HepG2 (cell line): Measurements from ENCODE around the gene NABP1. TPM values are rescaled to one million over a fixed set of nuclear protein-coding genes. Genes with fewer than 3 reads are reported as not detected.

ENCODE experiments used
- ATAC-seq: fragments of 200-7000 bp; cut with Tn5 transposase; 3 replicates; pipeline ENCODE4 v1.9.1; 2020; ENCODE audit warnings: mild to moderate bottlenecking, moderate library complexity
- BruUV-seq: library from RNA; stranded (reverse); fragments of 400-500 nt; replicated peaks from 2 replicates; lab custom pipeline; 2021; lab: Mats Ljungman, UMichigan
- CTCF ChIA-PET: fragments of 300-600 bp; formaldehyde crosslinking; extraction: SDS; loops from one replicate; lab custom pipeline; 2021; ENCODE audit warnings: low total read pairs, inconsistent platforms, low intra/inter-chr PET ratio; lab: Yijun Ruan, JAX
- POLR2A ChIA-PET: fragments of 350-600 bp; sonication (Branson Sonifier 250); formaldehyde crosslinking; loops from one replicate; lab custom pipeline; 2020; ENCODE audit warnings: antibody characterized with exemption, inconsistent platforms; lab: Yijun Ruan, JAX
- DNase-seq: peaks from one replicate; pipeline ENCODE4 v3.0.0-alpha.2; 2015; ENCODE audit warnings: low spot score
- FAIRE-seq: peaks from 3 replicates; lab custom pipeline; 2011; peaks lifted over from hg19 to GRCh38; lab: Jason Lieb, UNC
- H2AFZ ChIP-seq: one replicate; pipeline ENCODE4 v1.6.1; 2011; ENCODE audit warnings: low read length, inconsistent platforms
- H3K27ac ChIP-seq: fragments of 300-600 bp; 3 replicates; pipeline ENCODE4 v1.8.0; 2011; ENCODE audit warnings: mixed run types, mild to moderate bottlenecking, mixed read lengths, low read length, inconsistent platforms; ENCODE audit not compliant: insufficient read depth; ENCODE audit errors: extremely low read length
- H3K27me3 ChIP-seq, 2 experiments: fragments of 200-600 bp in 1 of 2; 2 replicates in 1 of 2; 3 replicates in 1 of 2; pipeline versions ENCODE4 v1.6.0 to v1.8.0; 2011; ENCODE audit warnings: low read length in 2 of 2, mild to moderate bottlenecking in 2 of 2, moderate library complexity in 2 of 2, inconsistent platforms in 1 of 2; ENCODE audit not compliant: insufficient read depth in 2 of 2, control insufficient read depth in 1 of 2
- H3K36me3 ChIP-seq, 2 experiments: fragments of 200-600 bp in 1 of 2; replicated peaks in 1 of 2; 2 replicates in 1 of 2; 3 replicates in 1 of 2; pipeline versions ENCODE4 v1.5.1 to v1.8.0; 2011; ENCODE audit warnings: low read length in 2 of 2, inconsistent platforms in 1 of 2; ENCODE audit not compliant: insufficient read depth in 2 of 2, control insufficient read depth in 1 of 2
- H3K4me1 ChIP-seq: 2 replicates; pipeline ENCODE4 v1.5.1; 2012; ENCODE audit warnings: low read length, inconsistent platforms; ENCODE audit not compliant: insufficient read depth
- H3K4me2 ChIP-seq: 2 replicates; pipeline ENCODE4 v1.6.0; 2011; ENCODE audit warnings: low read depth, low read length, inconsistent platforms
- H3K4me3 ChIP-seq, 3 experiments: fragments of 200-600 bp in 1 of 3; sonication (generic), shearing (Covaris generic) in 1 of 3; replicated peaks in 1 of 3; 2 replicates each; pipeline ENCODE4 v1.5.1; 2011 to 2016; ENCODE audit warnings: low read length in 3 of 3, inconsistent platforms in 2 of 3, low read depth in 2 of 3, mild to moderate bottlenecking in 2 of 3, control low read depth in 1 of 3, mixed read lengths in 1 of 3; ENCODE audit not compliant: insufficient read depth in 1 of 3
- H3K79me2 ChIP-seq: one replicate; pipeline ENCODE4 v1.6.1; 2011; ENCODE audit warnings: low read length, inconsistent platforms; ENCODE audit not compliant: insufficient read depth
- H3K9ac ChIP-seq: 2 replicates; pipeline ENCODE4 v1.6.0; 2011; ENCODE audit warnings: mild to moderate bottlenecking, low read depth, low read length, inconsistent platforms; ENCODE audit not compliant: insufficient read depth
- H3K9me3 ChIP-seq: 2 replicates; pipeline ENCODE4 v1.5.1; 2012; ENCODE audit warnings: mild to moderate bottlenecking, low read length
- H4K20me1 ChIP-seq: 2 replicates; pipeline ENCODE4 v1.6.0; 2011; ENCODE audit warnings: inconsistent platforms, mild to moderate bottlenecking, low read length, moderate library complexity; ENCODE audit not compliant: insufficient read depth
- ATF7-NPFF ChIP-seq: sonication (generic); formaldehyde crosslinking; IDR thresholded peaks from 2 replicates; pipeline ENCODE4 v1.8.1; 2023; ENCODE audit warnings: mild to moderate bottlenecking, low read depth, missing genetic modification reagents, moderate library complexity
- EP300 ChIP-seq, 3 experiments: sonication (generic) in 1 of 3; formaldehyde crosslinking in 1 of 3; IDR thresholded peaks; 2 replicates each; pipeline versions ENCODE4 v1.5.1 to v1.6.1; 2011 to 2020; ENCODE audit warnings: low read depth in 2 of 3, low read length in 2 of 3, borderline replicate concordance in 1 of 3, improper control_type of control experiment in 1 of 3, mild to moderate bottlenecking in 1 of 3, missing genetic modification reagents in 1 of 3, moderate library complexity in 1 of 3
- ERF ChIP-seq: IDR thresholded peaks from 2 replicates; pipeline ENCODE4 v1.6.1; 2018; ENCODE audit warnings: missing biosample characterization, missing genetic modification reagents
- MAFK ChIP-seq, 2 experiments: IDR thresholded peaks in 1 of 2; conservative IDR thresholded peaks in 1 of 2; 2 replicates each; pipeline ENCODE4 v1.6.1; 2011; ENCODE audit warnings: improper control_type of control experiment in 2 of 2, low read length in 2 of 2
- MED1 ChIP-seq: sonication (generic); formaldehyde crosslinking; IDR thresholded peaks from 2 replicates; pipeline ENCODE4 v1.4.0; 2020; ENCODE audit warnings: missing genetic modification reagents
- MEIS1 ChIP-seq: sonication (generic); formaldehyde crosslinking; IDR thresholded peaks from 2 replicates; pipeline ENCODE4 v1.9.0; 2021; ENCODE audit warnings: mild to moderate bottlenecking, missing genetic modification reagents, moderate library complexity, borderline replicate concordance
- MYC ChIP-seq: sonication (generic); formaldehyde crosslinking; IDR thresholded peaks from 2 replicates; pipeline ENCODE4 v1.9.0; 2021; ENCODE audit warnings: missing genetic modification reagents, borderline replicate concordance
- REPIN1 ChIP-seq: sonication (generic); formaldehyde crosslinking; IDR thresholded peaks from 2 replicates; pipeline ENCODE4 v1.8.0; 2022; ENCODE audit warnings: missing genetic modification reagents, low read depth, mild to moderate bottlenecking, borderline replicate concordance
- SP1 ChIP-seq, 2 experiments: fragments of 450-650 bp in 1 of 2; sonication (generic) in 1 of 2; formaldehyde crosslinking in 1 of 2; IDR thresholded peaks; 2 replicates each; pipeline versions ENCODE4 v1.4.0 to v1.6.1; 2016 to 2020; ENCODE audit warnings: missing genetic modification reagents in 1 of 2
- ZMYM4 ChIP-seq: sonication (generic); formaldehyde crosslinking; IDR thresholded peaks from 2 replicates; pipeline ENCODE4 v1.8.1; 2023; ENCODE audit warnings: mild to moderate bottlenecking, missing genetic modification reagents
- ZNF292 ChIP-seq: sonication (generic); formaldehyde crosslinking; IDR thresholded peaks from 2 replicates; pipeline ENCODE4 v1.8.1; 2022; ENCODE audit warnings: mild to moderate bottlenecking, low read depth, missing genetic modification reagents, borderline replicate concordance
- ZNF335 ChIP-seq: sonication (generic); formaldehyde crosslinking; IDR thresholded peaks from 2 replicates; pipeline ENCODE4 v1.4.0; 2020; ENCODE audit warnings: missing genetic modification reagents
- ZNF614 ChIP-seq: IDR thresholded peaks from 2 replicates; pipeline ENCODE4 v1.6.1; 2018; ENCODE audit warnings: missing biosample characterization, missing genetic modification reagents, inconsistent platforms, borderline replicate concordance
- ZNF678 ChIP-seq: sonication (generic); formaldehyde crosslinking; IDR thresholded peaks from 2 replicates; pipeline ENCODE4 v1.4.0; 2020; ENCODE audit warnings: mild to moderate bottlenecking, missing genetic modification reagents
- WGBS: methylation state at CpG from one replicate; pipeline ENCODE4 v1.1.6; 2017; ENCODE audit warnings: low lambda C conversion rate; 5-methylcytosine and 5-hydroxymethylcytosine counted together
- in situ Hi-C: cut with HindIII; loops from 2 replicates; pipeline ENCODE4 v1.10.0; 2017; ENCODE audit warnings: low pct_unique_long_range_greater_than_20kb; ENCODE audit not compliant: extremely low pct_ligation_motif_present
- intact Hi-C: fragments of 100-400 bp; cut with micrococcal nuclease; formaldehyde crosslinking; loops from one replicate; pipeline ENCODE4 v1.10.0; 2022; ENCODE audit not compliant: unreplicated experiment
- polyA plus RNA-seq, 8 experiments: library from polyadenylated mRNA; depleted of rRNA in 3 of 8; stranded (reverse) in 7 of 8; unstranded in 1 of 8; fragments of >200 nt; fragmentation: Illumina TruSeq in 4 of 8; extraction: Trizol in 4 of 8; gene quantifications; 2 replicates each; pipeline versions ENCODE4 v1.2.1 to v1.2.3, GENCODE V29; 2011 to 2016; ENCODE audit warnings: low read depth in 4 of 8, missing spikeins in 1 of 8, mixed read lengths in 1 of 8; ENCODE audit not compliant: insufficient read depth in 1 of 8
- total RNA-seq, 5 experiments: library from RNA; depleted of rRNA; stranded (reverse); fragments of >200 nt; fragmentation: Illumina TruSeq; extraction: Trizol; gene quantifications; 2 replicates each; pipeline ENCODE4 v1.2.3, GENCODE V29; 2016; ENCODE audit warnings: low read depth in 1 of 5
- TF ChIP-seq, protein P1 (sequence below): sonication (generic); formaldehyde crosslinking; IDR thresholded peaks from 2 replicates; pipeline ENCODE4 v1.5.0; 2020; ENCODE audit warnings: mild to moderate bottlenecking, missing genetic modification reagents
- TF ChIP-seq, protein P2 (sequence below): sonication (generic); formaldehyde crosslinking; IDR thresholded peaks from 2 replicates; pipeline ENCODE4 v1.9.0; 2021; ENCODE audit warnings: missing genetic modification reagents, mild to moderate bottlenecking, borderline replicate concordance
- TF ChIP-seq, protein P3 (sequence below): sonication (generic); formaldehyde crosslinking; IDR thresholded peaks from 2 replicates; pipeline ENCODE4 v1.5.1; 2020; ENCODE audit warnings: missing genetic modification reagents, mild to moderate bottlenecking, borderline replicate concordance
- TF ChIP-seq, protein P4 (sequence below): sonication (generic); formaldehyde crosslinking; IDR thresholded peaks from 2 replicates; pipeline ENCODE4 v1.9.0; 2021; ENCODE audit warnings: missing genetic modification reagents, borderline replicate concordance

NABP1 gene
- total and polyA plus RNA-seq, 2 of the 13 experiments (the other 11 are each of a cell fraction or from before 2014, with no cell fraction given) = 14.9 to 19.8 TPM

DNA sequence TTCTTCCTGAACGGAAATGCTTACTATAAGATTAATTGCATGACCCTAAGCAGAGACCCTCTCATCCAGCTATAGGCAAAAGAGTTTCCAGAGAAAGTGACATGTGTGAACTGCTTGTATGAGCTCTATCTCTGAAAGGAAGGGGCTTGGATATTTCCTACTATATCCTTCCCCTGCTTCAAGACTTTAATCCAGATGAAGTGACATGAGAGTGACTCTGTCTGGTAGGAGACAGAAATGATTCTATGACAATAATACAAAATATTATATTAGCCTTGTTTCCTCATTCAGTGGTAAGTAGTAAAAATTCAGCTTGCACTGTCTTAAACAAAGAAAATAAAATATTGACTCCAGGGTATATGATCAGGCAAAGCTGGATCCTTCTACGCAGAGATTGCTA, 37.5 kb downstream of the NABP1 start:
- CTCF ChIA-PET = no interaction called here
- TF ChIP-seq, protein P1, sequence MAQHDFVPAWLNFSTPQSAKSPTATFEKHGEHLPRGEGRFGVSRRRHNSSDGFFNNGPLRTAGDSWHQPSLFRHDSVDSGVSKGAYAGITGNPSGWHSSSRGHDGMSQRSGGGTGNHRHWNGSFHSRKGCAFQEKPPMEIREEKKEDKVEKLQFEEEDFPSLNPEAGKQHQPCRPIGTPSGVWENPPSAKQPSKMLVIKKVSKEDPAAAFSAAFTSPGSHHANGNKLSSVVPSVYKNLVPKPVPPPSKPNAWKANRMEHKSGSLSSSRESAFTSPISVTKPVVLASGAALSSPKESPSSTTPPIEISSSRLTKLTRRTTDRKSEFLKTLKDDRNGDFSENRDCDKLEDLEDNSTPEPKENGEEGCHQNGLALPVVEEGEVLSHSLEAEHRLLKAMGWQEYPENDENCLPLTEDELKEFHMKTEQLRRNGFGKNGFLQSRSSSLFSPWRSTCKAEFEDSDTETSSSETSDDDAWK (CRISPR knock-in tag) = no peak
- TF ChIP-seq REPIN1 (CRISPR knock-in tag) = no peak
- no peak for TF ChIP-seq ZNF292 (CRISPR knock-in tag)
- TF ChIP-seq MEIS1 = no peak
- TF ChIP-seq ZNF614 (CRISPR knock-in tag) = no peak
- TF ChIP-seq SP1 (IDR thresholded peaks at IDR 0.05) = no peak
- no peak for TF ChIP-seq SP1 (CRISPR knock-in tag; IDR thresholded peaks at IDR 0.05)
- no peak for TF ChIP-seq ZNF678 (CRISPR knock-in tag)
- no peak for TF ChIP-seq MYC (CRISPR knock-in tag)
- TF ChIP-seq, protein P2, sequence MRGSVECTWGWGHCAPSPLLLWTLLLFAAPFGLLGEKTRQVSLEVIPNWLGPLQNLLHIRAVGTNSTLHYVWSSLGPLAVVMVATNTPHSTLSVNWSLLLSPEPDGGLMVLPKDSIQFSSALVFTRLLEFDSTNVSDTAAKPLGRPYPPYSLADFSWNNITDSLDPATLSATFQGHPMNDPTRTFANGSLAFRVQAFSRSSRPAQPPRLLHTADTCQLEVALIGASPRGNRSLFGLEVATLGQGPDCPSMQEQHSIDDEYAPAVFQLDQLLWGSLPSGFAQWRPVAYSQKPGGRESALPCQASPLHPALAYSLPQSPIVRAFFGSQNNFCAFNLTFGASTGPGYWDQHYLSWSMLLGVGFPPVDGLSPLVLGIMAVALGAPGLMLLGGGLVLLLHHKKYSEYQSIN = no peak
- TF ChIP-seq, protein P3, sequence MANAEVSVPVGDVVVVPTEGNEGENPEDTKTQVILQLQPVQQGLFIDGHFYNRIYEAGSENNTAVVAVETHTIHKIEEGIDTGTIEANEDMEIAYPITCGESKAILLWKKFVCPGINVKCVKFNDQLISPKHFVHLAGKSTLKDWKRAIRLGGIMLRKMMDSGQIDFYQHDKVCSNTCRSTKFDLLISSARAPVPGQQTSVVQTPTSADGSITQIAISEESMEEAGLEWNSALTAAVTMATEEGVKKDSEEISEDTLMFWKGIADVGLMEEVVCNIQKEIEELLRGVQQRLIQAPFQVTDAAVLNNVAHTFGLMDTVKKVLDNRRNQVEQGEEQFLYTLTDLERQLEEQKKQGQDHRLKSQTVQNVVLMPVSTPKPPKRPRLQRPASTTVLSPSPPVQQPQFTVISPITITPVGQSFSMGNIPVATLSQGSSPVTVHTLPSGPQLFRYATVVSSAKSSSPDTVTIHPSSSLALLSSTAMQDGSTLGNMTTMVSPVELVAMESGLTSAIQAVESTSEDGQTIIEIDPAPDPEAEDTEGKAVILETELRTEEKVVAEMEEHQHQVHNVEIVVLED = no peak
- no peak for TF ChIP-seq ZNF335 (CRISPR knock-in tag)
- TF ChIP-seq ATF7-NPFF (CRISPR knock-in tag) = no peak
- TF ChIP-seq EP300 (IDR thresholded peaks at IDR 0.05; ENCODE audit: low read depth in 2 of 2, low read length in 2 of 2) = no peak
- no peak for TF ChIP-seq EP300 (CRISPR knock-in tag; IDR thresholded peaks at IDR 0.05; ENCODE audit: borderline replicate concordance)
- TF ChIP-seq MED1 (CRISPR knock-in tag) = no peak
- TF ChIP-seq ERF (CRISPR knock-in tag) = no peak
- TF ChIP-seq, protein P4, sequence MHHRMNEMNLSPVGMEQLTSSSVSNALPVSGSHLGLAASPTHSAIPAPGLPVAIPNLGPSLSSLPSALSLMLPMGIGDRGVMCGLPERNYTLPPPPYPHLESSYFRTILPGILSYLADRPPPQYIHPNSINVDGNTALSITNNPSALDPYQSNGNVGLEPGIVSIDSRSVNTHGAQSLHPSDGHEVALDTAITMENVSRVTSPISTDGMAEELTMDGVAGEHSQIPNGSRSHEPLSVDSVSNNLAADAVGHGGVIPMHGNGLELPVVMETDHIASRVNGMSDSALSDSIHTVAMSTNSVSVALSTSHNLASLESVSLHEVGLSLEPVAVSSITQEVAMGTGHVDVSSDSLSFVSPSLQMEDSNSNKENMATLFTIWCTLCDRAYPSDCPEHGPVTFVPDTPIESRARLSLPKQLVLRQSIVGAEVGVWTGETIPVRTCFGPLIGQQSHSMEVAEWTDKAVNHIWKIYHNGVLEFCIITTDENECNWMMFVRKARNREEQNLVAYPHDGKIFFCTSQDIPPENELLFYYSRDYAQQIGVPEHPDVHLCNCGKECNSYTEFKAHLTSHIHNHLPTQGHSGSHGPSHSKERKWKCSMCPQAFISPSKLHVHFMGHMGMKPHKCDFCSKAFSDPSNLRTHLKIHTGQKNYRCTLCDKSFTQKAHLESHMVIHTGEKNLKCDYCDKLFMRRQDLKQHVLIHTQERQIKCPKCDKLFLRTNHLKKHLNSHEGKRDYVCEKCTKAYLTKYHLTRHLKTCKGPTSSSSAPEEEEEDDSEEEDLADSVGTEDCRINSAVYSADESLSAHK (CRISPR knock-in tag) = no peak
- no peak for TF ChIP-seq ZMYM4 (CRISPR knock-in tag)
- no peak for TF ChIP-seq MAFK (conservative IDR thresholded peaks at IDR 0.05 in 1 of 2, IDR thresholded peaks at IDR 0.05 in 1 of 2; ENCODE audit: low read length in 2 of 2)

More for the DNA sequence above, 37.5 kb downstream of the NABP1 start:
- Histone ChIP-seq H3K27ac (no peak overlapping the region), H3K9ac (no peak overlapping the region), H2AFZ (no peak overlapping the region), H4K20me1 (no peaks in the 10 kb centered on the region), H3K27me3 (no peaks in the 10 kb centered on the region), H3K36me3 (no peaks in the 10 kb centered on the region), H3K4me2 (no peak overlapping the region), H3K9me3 (no peaks in the 10 kb centered on the region), H3K4me3 (no peak overlapping the region), H3K79me2 (no peaks in the 10 kb centered on the region), H3K4me1 (no peaks in the 10 kb centered on the region)
- no peak for ATAC-seq
- POLR2A ChIA-PET = no interaction called here
- in situ Hi-C loops (no loop called here), intact Hi-C loops (no loop called here)
- no peak for DNase-seq
- no peak for FAIRE-seq
- WGBS = 43% methylated on average over 2 of the region's 2 CpGs
- BruUV-seq = no TSS peak
